ENCODE data around the gene LRGUK.
"Not testable (repeated sequence)": the region's sequence is repeated elsewhere in the genome, so short reads cannot be mapped to it uniquely, and the experiment has no call there.

LRGUK gene

GRCh38 chr7:134186801-134187200 is 59.7 kb downstream of the LRGUK start:
- DNase-seq, result no peak

GRCh38 chr7:134187893-134188292 is 60.8 kb downstream of the LRGUK start:
- DNase-seq, result no peak

GRCh38 chr7:134188311-134188710 is 61.2 kb downstream of the LRGUK start:
- no peak for DNase-seq

GRCh38 chr7:134189559-134189958 is 62.4 kb downstream of the LRGUK start:
- no peak for DNase-seq

GRCh38 chr7:134191876-134192275 is 64.7 kb downstream of the LRGUK start:
- DNase-seq, result no peak

- no peak for DNase-seq
Measured at GRCh38 chr7:134193240-134193639, 66.1 kb downstream of the LRGUK start.

GRCh38 chr7:134195252-134195651 is 68.1 kb downstream of the LRGUK start:
- DNase-seq, result no peak

- DNase-seq, result no peak
Measured at GRCh38 chr7:134196439-134196838, 69.3 kb downstream of the LRGUK start.

GRCh38 chr7:134197345-134197744 is 70.2 kb downstream of the LRGUK start:
- DNase-seq, result no peak

- no peak for DNase-seq
Measured at GRCh38 chr7:134200970-134201369, 73.8 kb downstream of the LRGUK start.

- DNase-seq, result no peak
Measured at GRCh38 chr7:134201569-134202261, 74.6 kb downstream of the LRGUK start.

- DNase-seq, result no peak
Measured at GRCh38 chr7:134203186-134203889, 76.2 kb downstream of the LRGUK start.

GRCh38 chr7:134209322-134210015 is 82.3 kb downstream of the LRGUK start:
- no peak for DNase-seq

- no peak for DNase-seq
Measured at GRCh38 chr7:134210227-134210626, 83.1 kb downstream of the LRGUK start.

GRCh38 chr7:134210976-134211663 is 84.0 kb downstream of the LRGUK start:
- DNase-seq, result no peak

- no peak for DNase-seq
Measured at GRCh38 chr7:134211817-134212216, 84.7 kb downstream of the LRGUK start.

- no peak for DNase-seq
Measured at GRCh38 chr7:134212576-134213546, 85.7 kb downstream of the LRGUK start.

- DNase-seq, result no peak
Measured at GRCh38 chr7:134220236-134220635, 93.1 kb downstream of the LRGUK start.

GRCh38 chr7:134231296-134231695 is 104.2 kb downstream of the LRGUK start:
- DNase-seq, result not testable (repeated sequence)

GRCh38 chr7:134234216-134234615 is 107.1 kb downstream of the LRGUK start:
- no peak for DNase-seq

- no peak for DNase-seq
Measured at GRCh38 chr7:134245253-134245652, 118.1 kb downstream of the LRGUK start.

GRCh38 chr7:134246347-134246746 is 119.2 kb downstream of the LRGUK start:
- no peak for DNase-seq

All from retina (tissue), 1 donor.